Liver (tissue), 9 donors: ENCODE measurements around the gene LRPPRC. TPM values are rescaled to one million over a fixed set of nuclear protein-coding genes. Genes with fewer than 3 reads are reported as not detected.

Experiments
- DNase-seq: peaks from one replicate; pipeline ENCODE4 v3.0.0-alpha.2; 2017; ENCODE audit warnings: low spot score
- H3K27ac ChIP-seq, 2 donors: one replicate each; pipeline ENCODE4 v1.7.0; 2013; ENCODE audit warnings: inconsistent platforms in 2 of 2, low read length in 2 of 2, control low read depth in 1 of 2, low read depth in 1 of 2, mild to moderate bottlenecking in 1 of 2
- H3K27me3 ChIP-seq, 4 donors: one replicate each; pipeline versions ENCODE4 v1.6.1 to v1.7.0; 2013; ENCODE audit warnings: low read length in 3 of 4, inconsistent platforms in 1 of 4, mild to moderate bottlenecking in 1 of 4, moderate library complexity in 1 of 4; ENCODE audit not compliant: control insufficient read depth in 4 of 4, insufficient read depth in 4 of 4
- H3K36me3 ChIP-seq, 4 donors: one replicate each; pipeline versions ENCODE4 v1.6.1 to v1.7.0; 2013; ENCODE audit warnings: low read length in 3 of 4, mild to moderate bottlenecking in 3 of 4, low read depth in 1 of 4, moderate library complexity in 1 of 4; ENCODE audit not compliant: control insufficient read depth in 4 of 4, insufficient read depth in 3 of 4
- H3K4me1 ChIP-seq, 4 donors: one replicate each; pipeline versions ENCODE4 v1.6.1 to v1.7.0; 2013; ENCODE audit warnings: low read length in 3 of 4, mild to moderate bottlenecking in 3 of 4, moderate library complexity in 1 of 4; ENCODE audit not compliant: control insufficient read depth in 4 of 4, insufficient read depth in 4 of 4
- H3K4me3 ChIP-seq, 3 donors: one replicate each; pipeline versions ENCODE4 v1.6.1 to v1.7.0; 2013; ENCODE audit warnings: low read length in 3 of 3, control low read depth in 1 of 3, low read depth in 1 of 3, mild to moderate bottlenecking in 1 of 3
- H3K9ac ChIP-seq, 2 donors: one replicate each; pipeline ENCODE4 v1.7.0; 2013; ENCODE audit warnings: low read length in 2 of 2, mild to moderate bottlenecking in 2 of 2, moderate library complexity in 2 of 2, control low read depth in 1 of 2, low read depth in 1 of 2
- H3K9me3 ChIP-seq, 4 donors: one replicate each; pipeline versions ENCODE4 v1.6.1 to v1.7.0; 2013; ENCODE audit warnings: low read length in 3 of 4; ENCODE audit not compliant: control insufficient read depth in 4 of 4
- EGR1 ChIP-seq, 2 donors: IDR thresholded peaks; 2 replicates each; pipeline ENCODE4 v1.6.1; 2016 to 2018; ENCODE audit warnings: antibody characterized with exemption in 2 of 2, low read depth in 2 of 2
- FOXA1 ChIP-seq: IDR thresholded peaks from 2 replicates; pipeline ENCODE4 v1.6.1; 2016; ENCODE audit warnings: antibody characterized with exemption
- FOXA2 ChIP-seq: IDR thresholded peaks from 2 replicates; pipeline ENCODE4 v1.6.1; 2016; ENCODE audit warnings: antibody characterized with exemption
- GABPA ChIP-seq, 2 donors: IDR thresholded peaks in 1 of 2; conservative IDR thresholded peaks in 1 of 2; 2 replicates each; pipeline ENCODE4 v1.6.1; 2016; ENCODE audit warnings: antibody characterized with exemption in 2 of 2, mild to moderate bottlenecking in 1 of 2, moderate library complexity in 1 of 2
- HNF4A ChIP-seq, 2 donors: conservative IDR thresholded peaks; 2 replicates each; pipeline ENCODE4 v1.6.1; 2016; ENCODE audit warnings: antibody characterized with exemption in 2 of 2, mild to moderate bottlenecking in 2 of 2
- HNF4G ChIP-seq: IDR thresholded peaks from 2 replicates; pipeline ENCODE4 v1.6.1; 2016; ENCODE audit warnings: antibody characterized with exemption
- JUND ChIP-seq, 2 donors: IDR thresholded peaks; 2 replicates each; pipeline ENCODE4 v1.6.1; 2016; ENCODE audit warnings: antibody characterized with exemption in 2 of 2
- NR2F2 ChIP-seq: IDR thresholded peaks from 2 replicates; pipeline ENCODE4 v1.6.1; 2016; ENCODE audit warnings: antibody characterized with exemption
- RAD21 ChIP-seq, 2 donors: IDR thresholded peaks; 2 replicates each; pipeline ENCODE4 v1.6.1; 2016; ENCODE audit warnings: antibody characterized with exemption in 2 of 2, mild to moderate bottlenecking in 2 of 2
- RXRA ChIP-seq, 2 donors: IDR thresholded peaks; 2 replicates each; pipeline ENCODE4 v1.6.1; 2017 to 2018; ENCODE audit warnings: antibody characterized with exemption in 2 of 2, mild to moderate bottlenecking in 1 of 2
- SP1 ChIP-seq: IDR thresholded peaks from 2 replicates; pipeline ENCODE4 v1.6.1; 2018; ENCODE audit warnings: antibody characterized with exemption, mild to moderate bottlenecking
- TAF1 ChIP-seq: conservative IDR thresholded peaks from 2 replicates; pipeline ENCODE4 v1.6.1; 2016; ENCODE audit warnings: antibody characterized with exemption, mild to moderate bottlenecking
- YY1 ChIP-seq: IDR thresholded peaks from 2 replicates; pipeline ENCODE4 v1.6.1; 2016; ENCODE audit warnings: antibody characterized with exemption, mild to moderate bottlenecking
- WGBS: extraction: QIAGEN DNeasy Blood & Tissue Kit; methylation state at CpG from one replicate; pipeline ENCODE4 v1.1.7; 2013; 5-methylcytosine and 5-hydroxymethylcytosine counted together
- polyA plus RNA-seq, 2 donors: library from polyadenylated mRNA; stranded (reverse) in 1 of 2; unstranded in 1 of 2; fragments of 200-250 nt in 1 of 2; fragments of >200 nt in 1 of 2; fragmentation: Nextera tagmentation in 1 of 2; extraction: Ambion mirVana in 1 of 2; gene quantifications; one replicate each; pipeline versions ENCODE4 v1.2.1 to v1.2.3, GENCODE V29; 2013 to 2015
- total RNA-seq, 2 donors: library from RNA; depleted of rRNA; stranded (reverse); fragments of >200 nt; gene quantifications; one replicate each; pipeline ENCODE4 v1.2.3, GENCODE V29; 2014
- TF ChIP-seq, protein P1 (sequence below): IDR thresholded peaks from 2 replicates; pipeline ENCODE4 v1.6.1; 2016; ENCODE audit warnings: antibody characterized with exemption, mild to moderate bottlenecking
- TF ChIP-seq, protein P2 (sequence below): IDR thresholded peaks from 2 replicates; pipeline ENCODE4 v1.6.1; 2016; ENCODE audit warnings: antibody characterized with exemption
- TF ChIP-seq, protein P3 (sequence below): IDR thresholded peaks from 2 replicates; pipeline ENCODE4 v1.6.1; 2016; ENCODE audit warnings: antibody characterized with exemption
- TF ChIP-seq, protein P4 (sequence below): fragments of 150-350 bp; IDR thresholded peaks from 2 replicates; pipeline ENCODE4 v1.5.1; 2017; ENCODE audit warnings: improper control_type of control experiment, low read depth, low read length; ENCODE audit not compliant: missing input control
- TF ChIP-seq, protein P5 (sequence below): IDR thresholded peaks from 2 replicates; pipeline ENCODE4 v1.6.1; 2016; ENCODE audit warnings: antibody characterized with exemption
- donor health status: healthy.
- donor health status: healthy.
- donor health status: healthy.
- donor health status: healthy.
- donor health status: healthy.

The LRPPRC gene
- total and polyA plus RNA-seq, 4 donors: 24.5 to 62.3 (median 34.4) TPM

DNA sequence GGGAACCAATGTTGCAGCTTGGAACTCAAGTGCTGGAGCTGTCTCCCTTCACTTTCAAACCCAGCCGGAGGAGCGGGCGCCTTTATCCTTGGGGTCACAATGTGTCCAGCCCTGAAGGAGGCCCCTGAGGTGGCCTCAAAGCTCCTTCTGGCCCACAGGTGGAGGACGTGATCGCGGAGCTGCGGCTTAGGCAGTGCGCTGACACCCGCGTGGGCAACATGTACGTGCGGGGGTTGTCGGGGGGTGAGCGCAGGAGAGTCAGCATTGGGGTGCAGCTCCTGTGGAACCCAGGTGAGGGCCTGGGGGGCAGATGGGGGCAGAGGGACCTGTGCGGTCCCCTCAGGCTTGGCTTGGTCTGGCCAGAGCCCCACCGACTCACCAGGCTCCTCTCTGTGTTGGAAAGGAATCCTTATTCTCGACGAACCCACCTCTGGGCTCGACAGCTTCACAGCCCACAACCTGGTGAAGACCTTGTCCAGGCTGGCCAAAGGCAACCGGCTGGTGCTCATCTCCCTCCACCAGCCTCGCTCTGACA lies 143.5 kb downstream of the LRPPRC start:
- no peak overlapping the region for H3K27ac ChIP-seq
- no peak overlapping the region for H3K4me3 ChIP-seq
- TF ChIP-seq, protein P1, sequence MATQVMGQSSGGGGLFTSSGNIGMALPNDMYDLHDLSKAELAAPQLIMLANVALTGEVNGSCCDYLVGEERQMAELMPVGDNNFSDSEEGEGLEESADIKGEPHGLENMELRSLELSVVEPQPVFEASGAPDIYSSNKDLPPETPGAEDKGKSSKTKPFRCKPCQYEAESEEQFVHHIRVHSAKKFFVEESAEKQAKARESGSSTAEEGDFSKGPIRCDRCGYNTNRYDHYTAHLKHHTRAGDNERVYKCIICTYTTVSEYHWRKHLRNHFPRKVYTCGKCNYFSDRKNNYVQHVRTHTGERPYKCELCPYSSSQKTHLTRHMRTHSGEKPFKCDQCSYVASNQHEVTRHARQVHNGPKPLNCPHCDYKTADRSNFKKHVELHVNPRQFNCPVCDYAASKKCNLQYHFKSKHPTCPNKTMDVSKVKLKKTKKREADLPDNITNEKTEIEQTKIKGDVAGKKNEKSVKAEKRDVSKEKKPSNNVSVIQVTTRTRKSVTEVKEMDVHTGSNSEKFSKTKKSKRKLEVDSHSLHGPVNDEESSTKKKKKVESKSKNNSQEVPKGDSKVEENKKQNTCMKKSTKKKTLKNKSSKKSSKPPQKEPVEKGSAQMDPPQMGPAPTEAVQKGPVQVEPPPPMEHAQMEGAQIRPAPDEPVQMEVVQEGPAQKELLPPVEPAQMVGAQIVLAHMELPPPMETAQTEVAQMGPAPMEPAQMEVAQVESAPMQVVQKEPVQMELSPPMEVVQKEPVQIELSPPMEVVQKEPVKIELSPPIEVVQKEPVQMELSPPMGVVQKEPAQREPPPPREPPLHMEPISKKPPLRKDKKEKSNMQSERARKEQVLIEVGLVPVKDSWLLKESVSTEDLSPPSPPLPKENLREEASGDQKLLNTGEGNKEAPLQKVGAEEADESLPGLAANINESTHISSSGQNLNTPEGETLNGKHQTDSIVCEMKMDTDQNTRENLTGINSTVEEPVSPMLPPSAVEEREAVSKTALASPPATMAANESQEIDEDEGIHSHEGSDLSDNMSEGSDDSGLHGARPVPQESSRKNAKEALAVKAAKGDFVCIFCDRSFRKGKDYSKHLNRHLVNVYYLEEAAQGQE: no peak
- TF ChIP-seq, protein P2, sequence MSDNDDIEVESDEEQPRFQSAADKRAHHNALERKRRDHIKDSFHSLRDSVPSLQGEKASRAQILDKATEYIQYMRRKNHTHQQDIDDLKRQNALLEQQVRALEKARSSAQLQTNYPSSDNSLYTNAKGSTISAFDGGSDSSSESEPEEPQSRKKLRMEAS: no peak
- TF ChIP-seq GABPA (IDR thresholded peaks at IDR 0.05 in 1 of 2, conservative IDR thresholded peaks at IDR 0.05 in 1 of 2): no peak
- no peak for TF ChIP-seq SP1
- no peak for TF ChIP-seq RAD21 (IDR thresholded peaks at IDR 0.05)
- TF ChIP-seq, protein P3, sequence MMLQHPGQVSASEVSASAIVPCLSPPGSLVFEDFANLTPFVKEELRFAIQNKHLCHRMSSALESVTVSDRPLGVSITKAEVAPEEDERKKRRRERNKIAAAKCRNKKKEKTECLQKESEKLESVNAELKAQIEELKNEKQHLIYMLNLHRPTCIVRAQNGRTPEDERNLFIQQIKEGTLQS: no peak
- no peak for TF ChIP-seq HNF4A (conservative IDR thresholded peaks at IDR 0.05)
- no peak for TF ChIP-seq FOXA1
- no peak for TF ChIP-seq FOXA2
- no peak for TF ChIP-seq RXRA (IDR thresholded peaks at IDR 0.05)
- no peak for TF ChIP-seq TAF1
- TF ChIP-seq HNF4G: no peak
- TF ChIP-seq, protein P4, sequence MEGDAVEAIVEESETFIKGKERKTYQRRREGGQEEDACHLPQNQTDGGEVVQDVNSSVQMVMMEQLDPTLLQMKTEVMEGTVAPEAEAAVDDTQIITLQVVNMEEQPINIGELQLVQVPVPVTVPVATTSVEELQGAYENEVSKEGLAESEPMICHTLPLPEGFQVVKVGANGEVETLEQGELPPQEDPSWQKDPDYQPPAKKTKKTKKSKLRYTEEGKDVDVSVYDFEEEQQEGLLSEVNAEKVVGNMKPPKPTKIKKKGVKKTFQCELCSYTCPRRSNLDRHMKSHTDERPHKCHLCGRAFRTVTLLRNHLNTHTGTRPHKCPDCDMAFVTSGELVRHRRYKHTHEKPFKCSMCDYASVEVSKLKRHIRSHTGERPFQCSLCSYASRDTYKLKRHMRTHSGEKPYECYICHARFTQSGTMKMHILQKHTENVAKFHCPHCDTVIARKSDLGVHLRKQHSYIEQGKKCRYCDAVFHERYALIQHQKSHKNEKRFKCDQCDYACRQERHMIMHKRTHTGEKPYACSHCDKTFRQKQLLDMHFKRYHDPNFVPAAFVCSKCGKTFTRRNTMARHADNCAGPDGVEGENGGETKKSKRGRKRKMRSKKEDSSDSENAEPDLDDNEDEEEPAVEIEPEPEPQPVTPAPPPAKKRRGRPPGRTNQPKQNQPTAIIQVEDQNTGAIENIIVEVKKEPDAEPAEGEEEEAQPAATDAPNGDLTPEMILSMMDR: no peak
- TF ChIP-seq, protein P5, sequence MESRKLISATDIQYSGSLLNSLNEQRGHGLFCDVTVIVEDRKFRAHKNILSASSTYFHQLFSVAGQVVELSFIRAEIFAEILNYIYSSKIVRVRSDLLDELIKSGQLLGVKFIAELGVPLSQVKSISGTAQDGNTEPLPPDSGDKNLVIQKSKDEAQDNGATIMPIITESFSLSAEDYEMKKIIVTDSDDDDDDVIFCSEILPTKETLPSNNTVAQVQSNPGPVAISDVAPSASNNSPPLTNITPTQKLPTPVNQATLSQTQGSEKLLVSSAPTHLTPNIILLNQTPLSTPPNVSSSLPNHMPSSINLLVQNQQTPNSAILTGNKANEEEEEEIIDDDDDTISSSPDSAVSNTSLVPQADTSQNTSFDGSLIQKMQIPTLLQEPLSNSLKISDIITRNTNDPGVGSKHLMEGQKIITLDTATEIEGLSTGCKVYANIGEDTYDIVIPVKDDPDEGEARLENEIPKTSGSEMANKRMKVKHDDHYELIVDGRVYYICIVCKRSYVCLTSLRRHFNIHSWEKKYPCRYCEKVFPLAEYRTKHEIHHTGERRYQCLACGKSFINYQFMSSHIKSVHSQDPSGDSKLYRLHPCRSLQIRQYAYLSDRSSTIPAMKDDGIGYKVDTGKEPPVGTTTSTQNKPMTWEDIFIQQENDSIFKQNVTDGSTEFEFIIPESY: no peak
- TF ChIP-seq EGR1 (IDR thresholded peaks at IDR 0.05; ENCODE audit: low read depth in 2 of 2): no peak
- no peak for TF ChIP-seq YY1
- TF ChIP-seq NR2F2: no peak
- no peak for TF ChIP-seq JUND (IDR thresholded peaks at IDR 0.05)
- H3K9me3 ChIP-seq: no peaks in the 10 kb centered on the region
- H3K9ac ChIP-seq: no peak overlapping the region
- no peaks in the 10 kb centered on the region for H3K27me3 ChIP-seq
- DNase-seq: no peak
- H3K4me1 ChIP-seq: peaks cover 3 to 44% (median 14%) of the 10 kb centered on the region in 4 donors
- peaks cover 6 to 37% (median 21%) of the 10 kb centered on the region in 4 donors for H3K36me3 ChIP-seq
- 95% methylated on average over 21 of the region's 21 CpGs for WGBS
